Thoracic aorta (tissue), 2 donors: Measurements from ENCODE around the gene TTYH3. TPM values are rescaled to one million over a fixed set of nuclear protein-coding genes. Genes with fewer than 3 reads are reported as not detected.

Experiments
- ATAC-seq: fragments of 150-250 bp; one replicate; pipeline ENCODE4 v1.8.0; 2017; ENCODE audit warnings: low read depth; ENCODE audit not compliant: insufficient number of reproducible peaks, low FRiP score
- DNase-seq: peaks from one replicate; pipeline ENCODE4 v3.0.0-alpha.2; 2020; ENCODE audit warnings: low spot score
- H3K27ac ChIP-seq, 2 donors: fragments of 200-600 bp; sonication (generic); 1 replicate in 1 of 2; 2 replicates in 1 of 2; pipeline ENCODE4 v1.5.1; 2016; ENCODE audit warnings: mild to moderate bottlenecking in 2 of 2, moderate library complexity in 2 of 2
- H3K27me3 ChIP-seq: fragments of 200-600 bp; sonication (generic); replicated peaks from 2 replicates; pipeline ENCODE4 v1.6.0; 2016; ENCODE audit warnings: mild to moderate bottlenecking; ENCODE audit not compliant: insufficient read depth
- H3K36me3 ChIP-seq: fragments of 200-600 bp; sonication (generic); one replicate; pipeline ENCODE4 v1.5.1; 2016
- H3K4me1 ChIP-seq, 2 donors: fragments of 200-600 bp; sonication (generic); 1 replicate in 1 of 2; 2 replicates in 1 of 2; pipeline versions ENCODE4 v1.5.1 to v1.6.0; 2016; ENCODE audit warnings: low read depth in 2 of 2, mild to moderate bottlenecking in 1 of 2; ENCODE audit not compliant: control insufficient read depth in 1 of 2
- H3K4me3 ChIP-seq: fragments of 200-600 bp; sonication (generic); 2 replicates; pipeline ENCODE4 v1.5.1; 2016; ENCODE audit warnings: mild to moderate bottlenecking
- H3K9me3 ChIP-seq: fragments of 200-600 bp; sonication (generic); 2 replicates; pipeline ENCODE4 v1.5.1; 2016
- total RNA-seq, 2 donors: library from RNA; depleted of rRNA; stranded (reverse); fragments of >200 nt; gene quantifications; one replicate each; pipeline versions ENCODE4 v1.1.0 to v1.2.3, GENCODE V29; 2016
- TF ChIP-seq, protein P1 (sequence below): fragments of 200-600 bp; sonication (generic); IDR thresholded peaks from one replicate; pipeline ENCODE4 v1.5.1; 2019; ENCODE audit warnings: antibody characterized with exemption

Gene TTYH3
- total RNA-seq, 2 donors from 2014 or later = 58.6 to 69.3 TPM

DNA sequence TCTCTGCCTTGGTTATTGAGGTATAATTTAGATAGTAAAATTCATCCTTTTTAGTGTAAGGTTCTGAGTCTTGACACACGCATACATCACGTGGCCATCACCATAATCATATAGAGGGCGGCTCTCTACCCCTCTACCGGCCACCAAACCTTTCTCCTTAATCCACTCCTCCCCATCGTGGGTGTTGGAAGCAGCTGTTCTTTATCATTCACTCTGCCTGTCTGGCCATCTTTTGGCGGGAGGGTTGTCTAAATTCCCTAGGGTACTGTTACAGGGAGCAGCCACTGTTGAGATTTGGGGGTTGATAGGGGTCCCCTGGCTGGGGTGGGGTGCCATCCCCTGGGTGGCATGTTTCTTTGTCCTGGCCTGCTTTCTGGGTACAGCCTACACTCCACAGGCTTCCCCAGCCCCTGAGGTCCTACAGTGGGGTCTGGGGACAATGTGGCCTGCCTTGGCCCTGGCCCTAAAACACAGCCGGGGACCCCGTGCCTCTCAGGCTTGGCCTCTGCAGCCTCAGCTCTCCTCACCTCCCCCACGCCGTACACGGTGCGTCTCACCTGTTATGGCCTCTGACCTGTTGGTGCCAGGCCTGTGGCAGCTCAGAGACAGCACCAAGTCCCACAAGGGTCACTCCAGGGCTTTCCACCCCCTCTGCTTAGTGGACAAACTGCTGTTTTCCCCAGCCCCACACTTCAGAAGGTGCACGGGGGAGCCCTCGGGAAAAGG is 73.7 kb downstream of the TTYH3 start:
- H3K27me3 ChIP-seq = no peaks in the 10 kb centered on the region
- no peaks in the 10 kb centered on the region for H3K36me3 ChIP-seq
- no peaks in the 10 kb centered on the region for H3K9me3 ChIP-seq
- no peak overlapping the region for H3K27ac ChIP-seq
- peaks cover 0 to 11% of the 10 kb centered on the region in 2 donors for H3K4me1 ChIP-seq
- DNase-seq = no peak
- no peak for ATAC-seq
- H3K4me3 ChIP-seq = no peak overlapping the region
- TF ChIP-seq, protein P1, sequence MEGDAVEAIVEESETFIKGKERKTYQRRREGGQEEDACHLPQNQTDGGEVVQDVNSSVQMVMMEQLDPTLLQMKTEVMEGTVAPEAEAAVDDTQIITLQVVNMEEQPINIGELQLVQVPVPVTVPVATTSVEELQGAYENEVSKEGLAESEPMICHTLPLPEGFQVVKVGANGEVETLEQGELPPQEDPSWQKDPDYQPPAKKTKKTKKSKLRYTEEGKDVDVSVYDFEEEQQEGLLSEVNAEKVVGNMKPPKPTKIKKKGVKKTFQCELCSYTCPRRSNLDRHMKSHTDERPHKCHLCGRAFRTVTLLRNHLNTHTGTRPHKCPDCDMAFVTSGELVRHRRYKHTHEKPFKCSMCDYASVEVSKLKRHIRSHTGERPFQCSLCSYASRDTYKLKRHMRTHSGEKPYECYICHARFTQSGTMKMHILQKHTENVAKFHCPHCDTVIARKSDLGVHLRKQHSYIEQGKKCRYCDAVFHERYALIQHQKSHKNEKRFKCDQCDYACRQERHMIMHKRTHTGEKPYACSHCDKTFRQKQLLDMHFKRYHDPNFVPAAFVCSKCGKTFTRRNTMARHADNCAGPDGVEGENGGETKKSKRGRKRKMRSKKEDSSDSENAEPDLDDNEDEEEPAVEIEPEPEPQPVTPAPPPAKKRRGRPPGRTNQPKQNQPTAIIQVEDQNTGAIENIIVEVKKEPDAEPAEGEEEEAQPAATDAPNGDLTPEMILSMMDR = no peak

DNA sequence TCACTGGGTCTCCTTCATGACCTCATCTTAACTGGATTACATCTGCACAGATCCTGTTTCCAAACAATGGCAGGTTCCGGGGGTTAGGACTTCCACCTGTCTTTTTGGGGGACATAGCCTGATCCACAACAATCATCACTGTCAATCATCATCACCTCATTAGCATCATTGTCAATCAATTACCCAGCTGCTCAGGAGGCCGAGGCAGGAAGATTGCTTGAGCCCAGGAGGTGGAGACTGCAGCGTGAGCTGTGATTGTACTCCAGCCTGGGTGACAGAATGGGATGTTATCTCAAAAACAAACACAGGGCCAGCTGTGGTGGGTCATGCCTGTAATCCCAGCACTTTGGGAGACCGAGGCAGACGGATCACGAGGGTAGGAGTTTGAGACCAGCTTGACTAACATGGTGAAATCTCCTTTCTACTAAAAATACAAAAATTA is 74.9 kb downstream of the TTYH3 start:
- Histone ChIP-seq H3K27me3 (no peaks in the 10 kb centered on the region), H3K9me3 (no peaks in the 10 kb centered on the region), H3K4me3 (no peak overlapping the region), H3K4me1 (peaks cover 0 to 5% of the 10 kb centered on the region in 2 donors), H3K27ac (no peak overlapping the region), H3K36me3 (no peaks in the 10 kb centered on the region)
- ATAC-seq (no peak), DNase-seq (no peak)
- TF ChIP-seq, protein P1 = no peak

DNA sequence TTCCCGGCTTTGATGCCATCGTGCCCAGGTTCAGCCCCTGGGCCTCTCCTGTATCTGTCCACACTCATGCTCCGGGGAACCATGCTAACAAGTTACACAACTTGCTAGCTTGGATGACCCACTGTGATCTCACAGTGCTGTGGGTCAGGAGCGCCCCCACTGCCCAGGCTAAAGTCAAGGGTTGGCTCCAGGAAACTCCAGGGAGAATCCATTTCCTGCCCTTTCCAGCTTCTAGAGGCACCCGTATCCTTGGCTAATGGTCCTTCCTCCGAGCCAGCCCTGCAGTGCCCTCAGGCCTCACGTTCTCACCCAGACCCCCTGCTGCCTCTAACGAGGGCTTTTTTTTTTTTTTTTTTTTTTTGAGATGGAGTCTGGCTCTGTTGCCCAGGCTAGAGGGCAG is 75.7 kb downstream of the TTYH3 start:
- DNase-seq (no peak), ATAC-seq (no peak)
- no peak overlapping the region for H3K27ac ChIP-seq
- H3K4me3 ChIP-seq = no peak overlapping the region
- TF ChIP-seq, protein P1 = no peak
- H3K9me3 ChIP-seq = no peaks in the 10 kb centered on the region
- no peaks in the 10 kb centered on the region for H3K4me1 ChIP-seq
- H3K27me3 ChIP-seq = no peaks in the 10 kb centered on the region
- H3K36me3 ChIP-seq = no peaks in the 10 kb centered on the region

DNA sequence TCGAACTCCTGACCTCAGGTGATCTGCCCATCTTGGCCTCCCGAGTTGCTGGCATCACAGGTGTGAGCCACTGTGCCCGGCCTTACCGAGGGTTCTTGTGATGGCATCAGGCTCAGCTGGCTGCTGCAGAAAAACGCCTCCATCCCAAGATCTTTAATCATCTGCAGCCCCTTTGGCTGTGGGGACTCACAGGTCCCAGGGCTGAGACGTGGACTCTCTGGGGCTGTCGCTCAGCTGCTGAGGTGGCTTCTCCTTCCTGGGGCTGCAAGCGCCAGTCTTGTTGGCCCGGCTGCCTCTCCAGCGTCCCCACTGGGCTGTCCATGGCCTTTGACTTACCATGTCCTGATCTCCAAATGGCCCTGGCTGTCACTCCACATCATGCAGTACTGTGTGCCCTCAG is 76.3 kb downstream of the TTYH3 start:
- Histone ChIP-seq H3K27me3 (no peaks in the 10 kb centered on the region), H3K4me3 (no peak overlapping the region), H3K36me3 (no peaks in the 10 kb centered on the region), H3K4me1 (no peaks in the 10 kb centered on the region), H3K9me3 (no peaks in the 10 kb centered on the region), H3K27ac (no peak overlapping the region)
- DNase-seq = no peak
- ATAC-seq = no peak
- TF ChIP-seq, protein P1 = no peak

DNA sequence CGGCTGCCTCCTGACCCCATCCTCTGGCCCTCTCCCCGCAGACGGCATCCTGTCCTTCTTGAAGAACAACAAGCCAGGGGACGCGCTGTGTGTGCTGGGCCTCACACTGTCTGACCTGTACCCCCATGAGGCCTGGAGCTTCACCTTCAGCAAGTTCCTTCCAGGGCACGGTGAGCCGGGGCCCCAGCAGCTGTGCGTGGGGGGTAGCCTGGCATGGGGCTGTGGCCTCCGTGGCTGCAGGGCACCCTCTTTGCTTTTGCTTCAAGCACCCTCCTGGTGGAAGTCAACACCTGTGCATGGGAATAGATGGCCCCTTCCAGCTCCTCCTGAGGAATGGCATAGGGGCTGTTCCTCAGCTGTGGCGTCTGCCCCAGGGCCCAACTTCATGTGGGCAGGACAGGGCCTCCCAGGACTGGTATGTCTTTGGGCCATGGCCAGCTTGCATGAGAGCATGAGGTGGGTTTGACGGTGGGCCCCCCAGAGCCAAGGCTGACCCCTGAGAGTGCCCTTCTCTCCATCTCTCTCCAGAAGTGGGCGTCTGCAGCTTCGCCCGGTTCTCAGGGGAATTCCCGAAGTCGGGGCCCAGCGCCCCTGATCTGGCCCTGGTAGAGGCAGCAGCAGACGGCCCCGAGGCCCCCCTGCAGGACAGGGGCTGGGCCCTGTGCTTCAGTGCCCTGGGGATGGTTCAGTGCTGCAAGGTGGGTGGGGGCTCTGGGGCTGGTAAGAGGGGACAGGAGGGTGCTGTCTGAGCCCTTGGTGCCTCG is 76.9 kb downstream of the TTYH3 start:
- no peaks in the 10 kb centered on the region for H3K9me3 ChIP-seq
- DNase-seq (no peak), ATAC-seq (no peak)
- H3K4me3 ChIP-seq = no peak overlapping the region
- TF ChIP-seq, protein P1 = no peak
- H3K36me3 ChIP-seq = no peaks in the 10 kb centered on the region
- H3K4me1 ChIP-seq = no peaks in the 10 kb centered on the region
- no peaks in the 10 kb centered on the region for H3K27me3 ChIP-seq
- H3K27ac ChIP-seq = no peak overlapping the region
